GM23248 (cell line): Measurements from ENCODE around the gene MYO3A.
"Not testable (repeated sequence)": the region's sequence is repeated elsewhere in the genome, so short reads cannot be mapped to it uniquely, and the experiment has no call there.

Experiments
- EZH2 ChIP-seq: fragments of 200-600 bp; sonication (generic); IDR thresholded peaks from 2 replicates; pipeline ENCODE4 v1.6.1; 2018; ENCODE audit warnings: antibody characterized with exemption, mild to moderate bottlenecking; ENCODE audit not compliant: insufficient read depth, poor library complexity, severe bottlenecking
- EZH2phosphoT487 ChIP-seq: fragments of 200-600 bp; sonication (generic); IDR thresholded peaks from 2 replicates; pipeline ENCODE4 v1.6.1; 2018; ENCODE audit warnings: antibody characterized with exemption, moderate library complexity, mild to moderate bottlenecking, low read depth; ENCODE audit not compliant: insufficient read depth

GRCh38 chr10:26002466-26002865 is 68.4 kb downstream of the MYO3A start:
- TF ChIP-seq EZH2phosphoT487, EZH2: not testable (repeated sequence)
